ENCODE results near the gene TCEA3. TPM values are rescaled to one million over a fixed set of nuclear protein-coding genes. Genes with fewer than 3 reads are reported as not detected.

The TCEA3 gene
- 15.7 to 17.8 TPM (median 16.9 TPM) in 3 replicates for total RNA-seq
- long read RNA-seq, transcript TCEA3-203 (11 exons, 1,559 nt): major isoform, 13 of 17 reads
- long read RNA-seq, partial matches to known transcripts: 0 of 17 reads
- long read RNA-seq, other reads (novel, unspliced or antisense): 4 of 17 reads

- H3K27me3 Mint-ChIP-seq (ENCODE audit: low read depth): no peaks in the 10 kb centered on the region
- H3K9me3 Mint-ChIP-seq (ENCODE audit: low read depth): no peaks in the 10 kb centered on the region
- H3K4me1 Mint-ChIP-seq (ENCODE audit: low read depth): peaks cover 39% of the 10 kb centered on the region
- TF ChIP-seq CTCF (IDR thresholded peaks at IDR 0.05): peak; percentile 23
- peak within 1 kb of the TSS; percentile 80 for H3K4me3 Mint-ChIP-seq (ENCODE audit: unreplicated experiment)
- no peak for DNase-seq (ENCODE audit: low spot score)
- H3K27ac Mint-ChIP-seq (ENCODE audit: unreplicated experiment): peak within 1 kb of the TSS; percentile 85
- H3K36me3 Mint-ChIP-seq (ENCODE audit: low read depth): peaks cover 12% of the 10 kb centered on the region
Measured at GRCh38 chr1:23424293-23425192, at the start of gene TCEA3. Gene TCEA3, minus strand, starts transcription at chr1:23424748. Its CDS starts 115 bp downstream, at chr1:23424633.

- peak overlapping the region; percentile 46 for H3K27ac Mint-ChIP-seq (ENCODE audit: unreplicated experiment)
- H3K9me3 Mint-ChIP-seq (ENCODE audit: low read depth): no peaks in the 10 kb centered on the region
- no peak overlapping the region for H3K4me3 Mint-ChIP-seq (ENCODE audit: unreplicated experiment)
- H3K4me1 Mint-ChIP-seq (ENCODE audit: low read depth): peaks cover 47% of the 10 kb centered on the region
- no peak for TF ChIP-seq CTCF (IDR thresholded peaks at IDR 0.05)
- DNase-seq (ENCODE audit: low spot score): no peak
- H3K36me3 Mint-ChIP-seq (ENCODE audit: low read depth): peaks cover 2% of the 10 kb centered on the region
- H3K27me3 Mint-ChIP-seq (ENCODE audit: low read depth): no peaks in the 10 kb centered on the region
Measured at GRCh38 chr1:23473037-23473800, 48.7 kb upstream of the TCEA3 start.

- no peak for DNase-seq (ENCODE audit: low spot score)
- H3K36me3 Mint-ChIP-seq (ENCODE audit: low read depth): peaks cover 2% of the 10 kb centered on the region
- peaks cover 47% of the 10 kb centered on the region for H3K4me1 Mint-ChIP-seq (ENCODE audit: low read depth)
- no peaks in the 10 kb centered on the region for H3K9me3 Mint-ChIP-seq (ENCODE audit: low read depth)
- no peaks in the 10 kb centered on the region for H3K27me3 Mint-ChIP-seq (ENCODE audit: low read depth)
- H3K27ac Mint-ChIP-seq (ENCODE audit: unreplicated experiment): no peak overlapping the region
- TF ChIP-seq CTCF (IDR thresholded peaks at IDR 0.05): no peak
- no peak overlapping the region for H3K4me3 Mint-ChIP-seq (ENCODE audit: unreplicated experiment)
Measured at GRCh38 chr1:23472351-23473036, 47.9 kb upstream of the TCEA3 start.

- DNase-seq (ENCODE audit: low spot score): no peak
- peaks cover 45% of the 10 kb centered on the region for H3K4me1 Mint-ChIP-seq (ENCODE audit: low read depth)
- no peaks in the 10 kb centered on the region for H3K27me3 Mint-ChIP-seq (ENCODE audit: low read depth)
- no peaks in the 10 kb centered on the region for H3K36me3 Mint-ChIP-seq (ENCODE audit: low read depth)
- no peak overlapping the region for H3K4me3 Mint-ChIP-seq (ENCODE audit: unreplicated experiment)
- H3K9me3 Mint-ChIP-seq (ENCODE audit: low read depth): no peaks in the 10 kb centered on the region
- no peak for TF ChIP-seq CTCF (IDR thresholded peaks at IDR 0.05)
- no peak overlapping the region for H3K27ac Mint-ChIP-seq (ENCODE audit: unreplicated experiment)
Measured at GRCh38 chr1:23471473-23472075, 47.0 kb upstream of the TCEA3 start.
